Measurements from ENCODE around the gene EFNA5.

The EFNA5 gene

DNA sequence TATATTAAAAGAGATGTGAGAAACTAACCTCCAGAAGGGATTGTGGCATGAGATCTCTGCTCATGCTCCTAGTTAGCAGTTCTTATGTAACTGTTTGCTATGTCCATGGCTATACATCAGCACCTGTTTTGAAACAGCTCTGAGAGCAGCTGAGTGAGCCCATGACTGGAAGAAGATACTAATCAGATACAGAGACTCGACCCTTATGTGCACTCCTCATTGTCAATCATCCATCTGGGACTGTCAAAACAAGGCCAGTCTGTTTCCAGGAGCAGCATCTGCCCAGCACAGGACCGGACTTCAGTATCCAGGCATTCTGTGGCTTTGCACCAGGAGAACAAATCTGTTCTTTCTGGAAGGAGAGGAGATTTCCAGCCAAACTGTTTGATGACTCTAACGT, 77.7 kb downstream of the EFNA5 start:
- TF ChIP-seq, protein P1, sequence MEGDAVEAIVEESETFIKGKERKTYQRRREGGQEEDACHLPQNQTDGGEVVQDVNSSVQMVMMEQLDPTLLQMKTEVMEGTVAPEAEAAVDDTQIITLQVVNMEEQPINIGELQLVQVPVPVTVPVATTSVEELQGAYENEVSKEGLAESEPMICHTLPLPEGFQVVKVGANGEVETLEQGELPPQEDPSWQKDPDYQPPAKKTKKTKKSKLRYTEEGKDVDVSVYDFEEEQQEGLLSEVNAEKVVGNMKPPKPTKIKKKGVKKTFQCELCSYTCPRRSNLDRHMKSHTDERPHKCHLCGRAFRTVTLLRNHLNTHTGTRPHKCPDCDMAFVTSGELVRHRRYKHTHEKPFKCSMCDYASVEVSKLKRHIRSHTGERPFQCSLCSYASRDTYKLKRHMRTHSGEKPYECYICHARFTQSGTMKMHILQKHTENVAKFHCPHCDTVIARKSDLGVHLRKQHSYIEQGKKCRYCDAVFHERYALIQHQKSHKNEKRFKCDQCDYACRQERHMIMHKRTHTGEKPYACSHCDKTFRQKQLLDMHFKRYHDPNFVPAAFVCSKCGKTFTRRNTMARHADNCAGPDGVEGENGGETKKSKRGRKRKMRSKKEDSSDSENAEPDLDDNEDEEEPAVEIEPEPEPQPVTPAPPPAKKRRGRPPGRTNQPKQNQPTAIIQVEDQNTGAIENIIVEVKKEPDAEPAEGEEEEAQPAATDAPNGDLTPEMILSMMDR (IDR thresholded peaks at IDR 0.05; ENCODE audit: low read depth, low read length), result no peak
- in situ Hi-C loops (cut with HindIII; ENCODE audit: low sequenced_read_pairs), result no loop called here
- no peak overlapping the region for H3K4me3 ChIP-seq (ENCODE audit: low read depth, low read length)
- DNase-seq (ENCODE audit: low read depth, low spot score), result no peak

DNA sequence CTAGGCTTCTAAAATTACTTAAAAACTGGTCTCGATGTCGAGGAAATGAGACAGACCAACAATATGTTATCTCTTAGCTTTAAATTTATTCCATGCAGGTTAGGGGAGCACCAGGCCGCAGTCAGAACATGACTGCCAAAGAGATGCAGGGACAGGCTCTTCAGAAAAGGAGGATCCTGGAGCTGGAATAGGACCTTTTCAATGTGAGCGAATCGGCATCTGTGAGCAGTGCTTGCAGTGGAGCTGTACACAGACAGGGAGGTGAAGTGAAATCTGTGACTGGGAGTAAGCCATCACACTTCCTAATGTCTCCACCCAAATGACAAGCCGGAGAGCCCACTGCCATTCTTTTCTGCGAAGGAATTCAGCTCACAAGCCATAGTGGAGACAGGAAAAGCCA, 78.2 kb downstream of the EFNA5 start:
- no peak for DNase-seq (ENCODE audit: low read depth, low spot score)
- no peak overlapping the region for H3K4me3 ChIP-seq (ENCODE audit: low read depth, low read length)
- in situ Hi-C loops (cut with HindIII; ENCODE audit: low sequenced_read_pairs), result no loop called here
- TF ChIP-seq, protein P1 (IDR thresholded peaks at IDR 0.05; ENCODE audit: low read depth, low read length), result no peak

DNA sequence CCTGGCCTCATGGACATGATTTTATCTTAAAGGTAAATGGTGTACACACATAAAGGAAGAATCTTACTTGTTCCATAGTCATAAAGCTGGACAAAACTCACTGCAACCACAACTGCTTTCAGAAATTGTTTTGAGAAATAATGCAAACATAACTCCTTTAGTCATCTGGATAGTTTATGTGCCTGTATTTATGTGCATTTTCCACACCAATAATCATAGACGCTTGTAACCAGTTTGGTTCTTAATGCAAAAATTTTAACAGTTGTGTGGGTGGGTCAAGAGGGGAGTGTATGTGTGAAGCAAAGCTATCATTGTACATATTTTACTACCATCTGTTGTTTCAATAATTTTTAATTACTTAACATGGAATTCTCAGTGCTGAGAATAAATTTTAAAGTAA, 80.1 kb downstream of the EFNA5 start:
- DNase-seq (ENCODE audit: low read depth, low spot score), result no peak
- TF ChIP-seq, protein P1 (IDR thresholded peaks at IDR 0.05; ENCODE audit: low read depth, low read length), result no peak
- no peak overlapping the region for H3K4me3 ChIP-seq (ENCODE audit: low read depth, low read length)
- in situ Hi-C loops (cut with HindIII; ENCODE audit: low sequenced_read_pairs), result no loop called here

DNA sequence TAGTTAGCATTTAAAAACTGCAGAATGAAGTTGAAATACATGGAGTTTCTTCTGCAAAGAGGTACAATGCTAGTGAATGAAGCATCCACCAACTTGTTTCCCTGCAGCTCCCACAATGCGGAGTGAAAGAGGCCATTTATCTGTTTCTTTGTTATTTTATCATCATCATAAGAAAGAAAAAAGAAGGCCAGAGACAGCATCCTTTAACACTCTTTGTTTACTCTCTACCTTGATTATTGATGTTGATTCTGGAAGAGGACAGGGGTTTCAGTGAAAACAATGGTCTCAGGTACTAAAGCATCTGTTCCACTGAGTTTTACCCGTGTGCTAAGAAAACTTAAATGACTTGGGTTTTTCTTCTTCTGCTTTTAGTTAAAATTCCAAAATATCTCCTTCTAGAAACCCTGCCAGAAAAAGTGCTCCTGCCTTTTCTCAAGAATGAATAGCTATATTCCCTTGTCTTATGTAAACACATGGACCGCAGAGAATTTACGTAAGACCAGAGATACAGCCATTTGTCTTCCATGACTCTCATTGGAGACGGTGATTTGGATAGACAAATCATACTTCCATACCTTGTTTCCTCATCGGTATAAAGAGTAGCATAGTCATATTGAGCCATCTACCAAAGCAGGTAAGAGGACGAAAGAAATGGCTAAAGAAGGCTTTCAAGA, 81.1 kb downstream of the EFNA5 start:
- in situ Hi-C loops (cut with HindIII; ENCODE audit: low sequenced_read_pairs), result no loop called here
- DNase-seq (ENCODE audit: low read depth, low spot score), result no peak
- TF ChIP-seq, protein P1 (IDR thresholded peaks at IDR 0.05; ENCODE audit: low read depth, low read length), result no peak
- no peak overlapping the region for H3K4me3 ChIP-seq (ENCODE audit: low read depth, low read length)

DNA sequence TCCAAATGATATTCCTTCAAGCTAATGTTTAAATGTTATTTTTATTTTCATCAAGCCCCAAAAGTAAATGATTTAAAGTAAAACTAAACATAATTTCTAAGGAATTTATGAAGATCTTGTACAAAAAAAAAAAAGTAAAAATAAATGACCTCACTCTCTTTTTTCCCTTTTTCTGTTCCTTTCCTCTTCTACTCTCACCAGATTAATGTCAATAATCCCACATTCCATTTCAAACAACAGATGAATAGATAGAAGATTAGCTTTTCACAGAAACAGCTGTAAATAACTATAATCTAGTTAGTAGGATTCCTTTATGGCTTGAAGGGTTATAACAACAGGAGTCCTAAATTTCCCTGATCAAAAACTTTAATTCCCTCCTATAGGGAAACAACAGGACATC, 88.1 kb downstream of the EFNA5 start:
- no peak for DNase-seq (ENCODE audit: low read depth, low spot score)

DNA sequence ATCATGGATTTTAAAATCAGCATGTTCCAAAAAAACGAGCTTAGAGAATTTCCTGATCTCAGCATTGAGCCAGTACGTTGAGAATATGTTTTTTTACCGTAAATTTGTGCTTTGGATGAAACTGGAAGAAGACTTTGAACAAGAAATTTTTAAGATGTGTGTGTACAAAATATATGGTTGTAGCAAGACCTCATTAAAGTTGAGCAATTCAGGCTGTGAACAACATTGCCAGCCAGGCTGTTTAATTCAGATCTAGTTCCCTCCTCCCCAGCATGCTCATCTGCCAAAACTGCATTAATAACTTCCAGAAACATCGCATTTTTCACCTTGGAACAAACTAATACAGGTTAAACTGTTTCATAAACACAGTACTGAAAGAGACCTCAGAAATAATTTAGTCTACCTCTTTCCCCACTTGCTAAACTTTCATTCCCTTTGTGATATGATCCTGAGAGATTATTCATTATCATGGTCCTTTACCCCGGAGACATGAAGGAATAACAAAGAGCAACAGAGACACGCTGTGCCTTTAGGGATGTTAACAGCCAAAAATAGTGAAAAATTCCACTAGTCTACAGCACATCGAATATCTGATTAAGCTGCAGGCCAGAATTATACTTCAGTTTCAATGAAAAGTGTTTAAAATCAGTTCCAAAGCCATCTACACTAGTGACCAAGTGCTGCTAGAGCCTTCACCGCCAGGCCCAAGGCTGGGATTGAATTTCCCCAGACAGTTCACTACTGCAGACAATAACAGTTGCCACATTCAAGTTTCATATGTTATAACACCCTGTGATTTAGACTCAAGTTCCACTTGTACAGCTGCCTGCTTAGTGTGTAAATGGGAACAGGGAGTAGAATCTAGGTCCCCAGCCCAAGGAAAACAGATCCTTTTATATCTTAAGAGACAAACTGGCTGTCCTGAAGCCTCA, 89.6 kb downstream of the EFNA5 start:
- in situ Hi-C loops (cut with HindIII; ENCODE audit: low sequenced_read_pairs), result no loop called here
- no peak overlapping the region for H3K4me3 ChIP-seq (ENCODE audit: low read depth, low read length)
- TF ChIP-seq, protein P1 (IDR thresholded peaks at IDR 0.05; ENCODE audit: low read depth, low read length), result no peak
- no peak for DNase-seq (ENCODE audit: low read depth, low spot score)

More for the DNA sequence above, 88.1 kb downstream of the EFNA5 start:
- in situ Hi-C loops (cut with HindIII; ENCODE audit: low sequenced_read_pairs), result no loop called here
- H3K4me3 ChIP-seq (ENCODE audit: low read depth, low read length), result no peak overlapping the region
- TF ChIP-seq, protein P1 (IDR thresholded peaks at IDR 0.05; ENCODE audit: low read depth, low read length), result no peak
